Activated CD8-positive, alpha-beta memory T cell treated with anti-CD3 and anti-CD28 coated beads, Interleukin-2, amount 10 ng/mL, durations not matched to agents 7 days and 5 days (primary cell): ENCODE measurements around the gene FOXN3. TPM values are rescaled to one million over a fixed set of nuclear protein-coding genes. Genes with fewer than 3 reads are reported as not detected.
A peak's percentile ranks its signal among the peaks of the same experiment; 100 is the strongest.

Experiments used
- ATAC-seq: fragments of 150-1000 bp; cut with Tn5 transposase; one replicate; pipeline ENCODE4 v1.10.0; 2021; ENCODE audit warnings: moderate library complexity
- CTCF ChIA-PET: fragments of 350-600 bp; sonication (Branson Sonifier 250); formaldehyde crosslinking; loops from one replicate; lab custom pipeline; 2021; ENCODE audit warnings: antibody characterized with exemption; lab: Charles Lee
- DNase-seq: peaks from one replicate; pipeline ENCODE4 v3.0.0-alpha.2; 2020
- H3K27ac Mint-ChIP-seq: one replicate; pipeline ENCODE4 v1.8.0; 2021; ENCODE audit warnings: mild to moderate bottlenecking, mixed read lengths
- H3K27me3 Mint-ChIP-seq: one replicate; pipeline ENCODE4 v1.8.0; 2021; ENCODE audit warnings: mixed read lengths
- H3K36me3 Mint-ChIP-seq: one replicate; pipeline ENCODE4 v1.8.0; 2021; ENCODE audit warnings: mild to moderate bottlenecking, mixed read lengths
- H3K4me1 Mint-ChIP-seq: one replicate; pipeline ENCODE4 v1.8.0; 2021; ENCODE audit warnings: mixed read lengths
- H3K4me3 Mint-ChIP-seq: one replicate; pipeline ENCODE4 v1.8.0; 2021; ENCODE audit warnings: mild to moderate bottlenecking, moderate library complexity, mixed read lengths
- H3K9me3 Mint-ChIP-seq: one replicate; pipeline ENCODE4 v1.8.0; 2022; ENCODE audit warnings: low read depth, mixed read lengths
- total RNA-seq, 2 experiments: library from RNA; stranded (reverse); gene quantifications; one replicate each; pipeline ENCODE4 v1.2.3, GENCODE V29; 2021

Gene FOXN3
- total RNA-seq, 2 experiments from 2014 or later, result 85.6 to 103 TPM

- peak; percentile 72 for DNase-seq
- Mint-ChIP-seq H3K27me3 (no peaks in the 10 kb centered on the region), H3K4me3 (peak overlapping the region; percentile 3), H3K36me3 (peaks cover 39% of the 10 kb centered on the region), H3K4me1 (peaks cover 65% of the 10 kb centered on the region), H3K9me3 (no peaks in the 10 kb centered on the region), H3K27ac (peak overlapping the region; percentile 60)
- CTCF ChIA-PET, result interaction anchor here (1.4 kb wide), 1 partner anchor 106 kb away, joined by 3 read pairs; no protein-coding TSS in a partner anchor
- peak; percentile 87 for ATAC-seq
Observed at GRCh38 chr14:89283327-89284060, 133.5 kb downstream of the FOXN3 start.

GRCh38 chr14:89282191-89282590 lies 134.8 kb downstream of the FOXN3 start:
- no peaks in the 10 kb centered on the region for H3K9me3 Mint-ChIP-seq
- peaks cover 69% of the 10 kb centered on the region for H3K4me1 Mint-ChIP-seq
- peaks cover 46% of the 10 kb centered on the region for H3K36me3 Mint-ChIP-seq
- H3K4me3 Mint-ChIP-seq, result no peak overlapping the region
- DNase-seq (no peak), ATAC-seq (no peak)
- CTCF ChIA-PET, result interaction anchor here (0.9 kb wide), 1 partner anchor 242 kb away, joined by 4 read pairs; no protein-coding TSS in a partner anchor
- H3K27me3 Mint-ChIP-seq, result no peaks in the 10 kb centered on the region
- no peak overlapping the region for H3K27ac Mint-ChIP-seq

- CTCF ChIA-PET, result interaction anchor here (0.8 kb wide), 1 partner anchor 135 kb away, joined by 3 read pairs; no protein-coding TSS in a partner anchor
- Mint-ChIP-seq H3K9me3 (no peaks in the 10 kb centered on the region), H3K27ac (no peak overlapping the region), H3K36me3 (peaks cover 56% of the 10 kb centered on the region), H3K4me1 (peaks cover 74% of the 10 kb centered on the region), H3K27me3 (no peaks in the 10 kb centered on the region), H3K4me3 (no peak overlapping the region)
- no peak for DNase-seq
- ATAC-seq, result no peak
Observed at GRCh38 chr14:89280600-89280999, 136.4 kb downstream of the FOXN3 start.

GRCh38 chr14:89279649-89280232 lies 137.3 kb downstream of the FOXN3 start:
- CTCF ChIA-PET, result interaction anchor here (0.8 kb wide), 1 partner anchor 136 kb away, joined by 3 read pairs; no protein-coding TSS in a partner anchor
- Mint-ChIP-seq H3K27ac (no peak overlapping the region), H3K36me3 (peaks cover 61% of the 10 kb centered on the region)

GRCh38 chr14:89277203-89277602 lies 139.8 kb downstream of the FOXN3 start:
- Mint-ChIP-seq H3K36me3 (peaks cover 67% of the 10 kb centered on the region), H3K27ac (peak overlapping the region; percentile 45), H3K9me3 (no peaks in the 10 kb centered on the region), H3K4me1 (peaks cover 69% of the 10 kb centered on the region), H3K4me3 (no peak overlapping the region), H3K27me3 (no peaks in the 10 kb centered on the region)
- ATAC-seq (no peak), DNase-seq (no peak)
- CTCF ChIA-PET, result no interaction called here

More at GRCh38 chr14:89279649-89280232, 137.3 kb downstream of the FOXN3 start:
- no peaks in the 10 kb centered on the region for H3K9me3 Mint-ChIP-seq
- H3K4me1 Mint-ChIP-seq, result peaks cover 77% of the 10 kb centered on the region
- no peaks in the 10 kb centered on the region for H3K27me3 Mint-ChIP-seq
- DNase-seq (no peak), ATAC-seq (no peak)
- H3K4me3 Mint-ChIP-seq, result no peak overlapping the region

GRCh38 chr14:89276424-89276975 lies 140.5 kb downstream of the FOXN3 start:
- peak overlapping the region; percentile 31 for H3K4me3 Mint-ChIP-seq
- CTCF ChIA-PET, result no interaction called here
- H3K36me3 Mint-ChIP-seq, result peaks cover 63% of the 10 kb centered on the region

GRCh38 chr14:89270439-89271227 lies 146.4 kb downstream of the FOXN3 start:
- Mint-ChIP-seq H3K36me3 (peaks cover 19% of the 10 kb centered on the region), H3K27me3 (no peaks in the 10 kb centered on the region), H3K9me3 (no peaks in the 10 kb centered on the region), H3K4me3 (no peak overlapping the region), H3K27ac (no peak overlapping the region), H3K4me1 (peaks cover 29% of the 10 kb centered on the region)
- DNase-seq, result no peak
- no peak for ATAC-seq
- CTCF ChIA-PET, result no interaction called here

More at GRCh38 chr14:89276424-89276975, 140.5 kb downstream of the FOXN3 start:
- H3K9me3 Mint-ChIP-seq, result no peaks in the 10 kb centered on the region
- DNase-seq (peak; percentile 91), ATAC-seq (peak; percentile 93)
- no peaks in the 10 kb centered on the region for H3K27me3 Mint-ChIP-seq
- peaks cover 63% of the 10 kb centered on the region for H3K4me1 Mint-ChIP-seq
- H3K27ac Mint-ChIP-seq, result peak overlapping the region; percentile 86

GRCh38 chr14:89269404-89269803 lies 147.6 kb downstream of the FOXN3 start:
- peaks cover 11% of the 10 kb centered on the region for H3K36me3 Mint-ChIP-seq
- H3K27ac Mint-ChIP-seq, result no peak overlapping the region
- CTCF ChIA-PET, result no interaction called here
- peaks cover 18% of the 10 kb centered on the region for H3K4me1 Mint-ChIP-seq
- DNase-seq (no peak), ATAC-seq (no peak)
- H3K27me3 Mint-ChIP-seq, result no peaks in the 10 kb centered on the region
- no peaks in the 10 kb centered on the region for H3K9me3 Mint-ChIP-seq
- no peak overlapping the region for H3K4me3 Mint-ChIP-seq

- Mint-ChIP-seq H3K36me3 (peaks cover 10% of the 10 kb centered on the region), H3K4me3 (no peak overlapping the region), H3K4me1 (peaks cover 14% of the 10 kb centered on the region), H3K27ac (no peak overlapping the region), H3K9me3 (no peaks in the 10 kb centered on the region), H3K27me3 (no peaks in the 10 kb centered on the region)
- ATAC-seq (no peak), DNase-seq (no peak)
- CTCF ChIA-PET, result no interaction called here
Observed at GRCh38 chr14:89268514-89268913, 148.5 kb downstream of the FOXN3 start.

GRCh38 chr14:89267656-89268055 lies 149.4 kb downstream of the FOXN3 start:
- H3K36me3 Mint-ChIP-seq, result peaks cover 6% of the 10 kb centered on the region
- no peaks in the 10 kb centered on the region for H3K9me3 Mint-ChIP-seq
- DNase-seq (no peak), ATAC-seq (no peak)
- H3K4me1 Mint-ChIP-seq, result peaks cover 8% of the 10 kb centered on the region
- no peaks in the 10 kb centered on the region for H3K27me3 Mint-ChIP-seq
- CTCF ChIA-PET, result no interaction called here
- no peak overlapping the region for H3K27ac Mint-ChIP-seq
- no peak overlapping the region for H3K4me3 Mint-ChIP-seq

- Mint-ChIP-seq H3K4me1 (peaks cover 8% of the 10 kb centered on the region), H3K27me3 (no peaks in the 10 kb centered on the region), H3K36me3 (peaks cover 8% of the 10 kb centered on the region), H3K27ac (no peak overlapping the region), H3K9me3 (no peaks in the 10 kb centered on the region), H3K4me3 (no peak overlapping the region)
- no peak for ATAC-seq
- no peak for DNase-seq
- CTCF ChIA-PET, result no interaction called here
Observed at GRCh38 chr14:89267163-89267562, 149.9 kb downstream of the FOXN3 start.

- Mint-ChIP-seq H3K36me3 (peaks cover 8% of the 10 kb centered on the region), H3K27ac (no peak overlapping the region), H3K4me1 (peaks cover 8% of the 10 kb centered on the region)
Observed at GRCh38 chr14:89266754-89267153, 150.3 kb downstream of the FOXN3 start.

GRCh38 chr14:89265234-89265633 lies 151.8 kb downstream of the FOXN3 start:
- ATAC-seq, result no peak
- Mint-ChIP-seq H3K4me3 (no peak overlapping the region), H3K9me3 (no peaks in the 10 kb centered on the region), H3K27ac (no peak overlapping the region), H3K4me1 (peaks cover 8% of the 10 kb centered on the region), H3K27me3 (no peaks in the 10 kb centered on the region), H3K36me3 (peaks cover 8% of the 10 kb centered on the region)
- DNase-seq, result no peak
- CTCF ChIA-PET, result no interaction called here

More at GRCh38 chr14:89266754-89267153, 150.3 kb downstream of the FOXN3 start:
- no peak for ATAC-seq
- H3K9me3 Mint-ChIP-seq, result no peaks in the 10 kb centered on the region
- no peak for DNase-seq
- no peak overlapping the region for H3K4me3 Mint-ChIP-seq
- CTCF ChIA-PET, result no interaction called here
- no peaks in the 10 kb centered on the region for H3K27me3 Mint-ChIP-seq
